AG09309 (cell line): ENCODE data around the gene WDR70.

Experiments
- DNase-seq: peaks from one replicate; pipeline ENCODE4 v3.0.0-alpha.2; 2010; ENCODE audit warnings: low read depth
- H3K4me3 ChIP-seq: 2 replicates; pipeline ENCODE4 v1.5.1; 2011; ENCODE audit warnings: mild to moderate bottlenecking, low read depth, low read length, moderate library complexity; ENCODE audit not compliant: control insufficient read depth
- CTCF ChIP-seq: IDR thresholded peaks from 2 replicates; pipeline ENCODE4 v1.5.1; 2011; ENCODE audit warnings: mild to moderate bottlenecking, low read depth, low read length, inconsistent platforms; ENCODE audit not compliant: insufficient read depth, control insufficient read depth; ENCODE audit errors: missing control alignments

WDR70 gene

GRCh38 chr5:37757980-37758582, 379.0 kb downstream of the WDR70 start:
- no peak overlapping the region for H3K4me3 ChIP-seq
- no peak for DNase-seq
- no peak for TF ChIP-seq CTCF

GRCh38 chr5:37767251-37767650, 388.1 kb downstream of the WDR70 start:
- no peak for DNase-seq
- no peak for TF ChIP-seq CTCF

DNA sequence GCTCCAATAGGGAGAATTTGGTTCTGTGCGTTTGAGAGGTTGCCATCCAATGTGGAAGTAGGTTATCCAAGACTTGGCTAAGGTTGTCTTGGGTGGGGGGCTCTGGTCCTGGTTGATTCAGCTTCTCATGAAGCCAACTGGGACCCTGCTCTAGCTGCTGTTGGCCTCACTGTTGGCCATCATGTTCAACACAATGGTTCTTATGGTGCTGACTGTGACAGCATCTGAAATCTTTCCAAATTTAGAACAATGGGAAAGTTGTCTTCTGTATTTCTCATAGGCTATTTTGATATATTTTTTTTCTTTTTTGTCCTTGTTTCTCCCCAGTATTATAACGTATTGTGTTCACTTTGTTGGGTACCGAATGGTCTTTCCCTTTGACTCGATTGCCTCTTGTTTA, 388.8 kb downstream of the WDR70 start:
- no peak for DNase-seq
- H3K4me3 ChIP-seq = no peak overlapping the region
- no peak for TF ChIP-seq CTCF

More at GRCh38 chr5:37767251-37767650, 388.1 kb downstream of the WDR70 start:
- no peak overlapping the region for H3K4me3 ChIP-seq

DNA sequence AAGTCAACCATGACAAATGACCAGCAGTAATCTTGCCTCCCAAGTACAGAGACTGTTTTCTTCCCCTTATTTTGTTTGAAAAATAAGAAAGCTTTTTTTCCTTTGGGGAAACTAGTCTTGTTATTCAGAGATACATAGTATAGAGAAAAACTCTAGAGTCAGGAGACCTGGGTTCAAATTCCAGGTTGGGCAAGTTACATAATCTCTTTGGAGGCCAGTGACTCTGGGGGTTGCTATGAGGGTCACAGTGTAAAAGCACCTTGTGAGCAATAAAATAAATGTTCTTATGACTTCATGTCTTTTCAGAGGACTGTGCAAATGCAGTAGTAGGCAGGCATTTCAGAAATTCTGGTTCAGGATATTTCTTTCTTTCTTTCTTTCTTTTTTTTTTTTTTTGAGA, 389.3 kb downstream of the WDR70 start:
- TF ChIP-seq CTCF = no peak
- no peak for DNase-seq

GRCh38 chr5:37769108-37769507, 390.0 kb downstream of the WDR70 start:
- DNase-seq = no peak
- no peak for TF ChIP-seq CTCF
- H3K4me3 ChIP-seq = no peak overlapping the region

More for the DNA sequence above, 389.3 kb downstream of the WDR70 start:
- no peak overlapping the region for H3K4me3 ChIP-seq

DNA sequence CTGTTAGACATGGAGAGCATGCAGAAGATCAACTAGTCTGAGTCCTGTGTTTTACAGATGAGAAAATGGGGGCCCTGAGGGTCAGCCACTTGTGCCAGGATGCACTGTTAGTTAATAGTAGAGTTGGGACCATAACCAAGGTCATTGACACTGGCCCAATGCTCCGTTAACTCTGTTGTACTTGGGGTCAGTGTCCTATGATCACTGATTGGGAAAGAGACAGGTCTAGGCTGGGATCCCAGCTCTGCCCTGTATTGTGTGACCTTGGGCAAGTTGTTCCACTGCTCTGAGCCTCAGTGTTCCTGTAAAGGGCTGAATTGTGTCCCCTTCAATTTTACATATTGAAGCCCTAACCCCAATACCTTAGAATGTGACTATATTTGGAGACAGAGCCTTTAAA, 390.7 kb downstream of the WDR70 start:
- no peak for DNase-seq
- no peak for TF ChIP-seq CTCF
- no peak overlapping the region for H3K4me3 ChIP-seq

GRCh38 chr5:37770786-37771185, 391.7 kb downstream of the WDR70 start:
- no peak overlapping the region for H3K4me3 ChIP-seq
- no peak for TF ChIP-seq CTCF
- DNase-seq = no peak
